PC-9 (cell line): ENCODE results near the gene ZNF441.

Source experiments
- CTCF ChIP-seq: fragments of 200-600 bp; sonication (generic); conservative IDR thresholded peaks from 2 replicates; pipeline ENCODE4 v1.6.1; 2017; ENCODE audit warnings: mixed run types, antibody characterized with exemption, mild to moderate bottlenecking, moderate library complexity
- EZH2 ChIP-seq: fragments of 200-600 bp; sonication (generic); IDR thresholded peaks from 2 replicates; pipeline ENCODE4 v1.8.0; 2017; ENCODE audit warnings: antibody characterized with exemption, low read depth

GRCh38 chr19:11787536-11787935 lies 20.7 kb downstream of the ZNF441 start:
- TF ChIP-seq CTCF (no peak), EZH2 (no peak)
